HepG2 (cell line): ENCODE data around the gene NGF. TPM values are rescaled to one million over a fixed set of nuclear protein-coding genes. Genes with fewer than 3 reads are reported as not detected.

ENCODE experiments used
- ATAC-seq: fragments of 200-7000 bp; cut with Tn5 transposase; 3 replicates; pipeline ENCODE4 v1.9.1; 2020; ENCODE audit warnings: mild to moderate bottlenecking, moderate library complexity
- BruUV-seq: library from RNA; stranded (reverse); fragments of 400-500 nt; replicated peaks from 2 replicates; lab custom pipeline; 2021; lab: Mats Ljungman, UMichigan
- CTCF ChIA-PET: fragments of 300-600 bp; formaldehyde crosslinking; extraction: SDS; loops from one replicate; lab custom pipeline; 2021; ENCODE audit warnings: low total read pairs, inconsistent platforms, low intra/inter-chr PET ratio; lab: Yijun Ruan, JAX
- POLR2A ChIA-PET: fragments of 350-600 bp; sonication (Branson Sonifier 250); formaldehyde crosslinking; loops from one replicate; lab custom pipeline; 2020; ENCODE audit warnings: antibody characterized with exemption, inconsistent platforms; lab: Yijun Ruan, JAX
- DNase-seq: peaks from one replicate; pipeline ENCODE4 v3.0.0-alpha.2; 2015; ENCODE audit warnings: low spot score
- FAIRE-seq: peaks from 3 replicates; lab custom pipeline; 2011; peaks lifted over from hg19 to GRCh38; lab: Jason Lieb, UNC
- H2AFZ ChIP-seq: one replicate; pipeline ENCODE4 v1.6.1; 2011; ENCODE audit warnings: low read length, inconsistent platforms
- H3K27ac ChIP-seq: fragments of 300-600 bp; 3 replicates; pipeline ENCODE4 v1.8.0; 2011; ENCODE audit warnings: mixed run types, mild to moderate bottlenecking, mixed read lengths, low read length, inconsistent platforms; ENCODE audit not compliant: insufficient read depth; ENCODE audit errors: extremely low read length
- H3K27me3 ChIP-seq, 2 experiments: fragments of 200-600 bp in 1 of 2; 2 replicates in 1 of 2; 3 replicates in 1 of 2; pipeline versions ENCODE4 v1.6.0 to v1.8.0; 2011; ENCODE audit warnings: low read length in 2 of 2, mild to moderate bottlenecking in 2 of 2, moderate library complexity in 2 of 2, inconsistent platforms in 1 of 2; ENCODE audit not compliant: insufficient read depth in 2 of 2, control insufficient read depth in 1 of 2
- H3K36me3 ChIP-seq, 2 experiments: fragments of 200-600 bp in 1 of 2; replicated peaks in 1 of 2; 2 replicates in 1 of 2; 3 replicates in 1 of 2; pipeline versions ENCODE4 v1.5.1 to v1.8.0; 2011; ENCODE audit warnings: low read length in 2 of 2, inconsistent platforms in 1 of 2; ENCODE audit not compliant: insufficient read depth in 2 of 2, control insufficient read depth in 1 of 2
- H3K4me1 ChIP-seq: 2 replicates; pipeline ENCODE4 v1.5.1; 2012; ENCODE audit warnings: low read length, inconsistent platforms; ENCODE audit not compliant: insufficient read depth
- H3K4me2 ChIP-seq: 2 replicates; pipeline ENCODE4 v1.6.0; 2011; ENCODE audit warnings: low read depth, low read length, inconsistent platforms
- H3K4me3 ChIP-seq, 3 experiments: fragments of 200-600 bp in 1 of 3; sonication (generic), shearing (Covaris generic) in 1 of 3; replicated peaks in 1 of 3; 2 replicates each; pipeline ENCODE4 v1.5.1; 2011 to 2016; ENCODE audit warnings: low read length in 3 of 3, inconsistent platforms in 2 of 3, low read depth in 2 of 3, mild to moderate bottlenecking in 2 of 3, control low read depth in 1 of 3, mixed read lengths in 1 of 3; ENCODE audit not compliant: insufficient read depth in 1 of 3
- H3K79me2 ChIP-seq: one replicate; pipeline ENCODE4 v1.6.1; 2011; ENCODE audit warnings: low read length, inconsistent platforms; ENCODE audit not compliant: insufficient read depth
- H3K9ac ChIP-seq: 2 replicates; pipeline ENCODE4 v1.6.0; 2011; ENCODE audit warnings: mild to moderate bottlenecking, low read depth, low read length, inconsistent platforms; ENCODE audit not compliant: insufficient read depth
- H3K9me3 ChIP-seq: 2 replicates; pipeline ENCODE4 v1.5.1; 2012; ENCODE audit warnings: mild to moderate bottlenecking, low read length
- H4K20me1 ChIP-seq: 2 replicates; pipeline ENCODE4 v1.6.0; 2011; ENCODE audit warnings: inconsistent platforms, mild to moderate bottlenecking, low read length, moderate library complexity; ENCODE audit not compliant: insufficient read depth
- MAZ ChIP-seq, 2 experiments: sonication (generic) in 1 of 2; formaldehyde crosslinking in 1 of 2; IDR thresholded peaks; 2 replicates each; pipeline versions ENCODE4 v1.5.0 to v1.6.1; 2012 to 2020; ENCODE audit warnings: low read depth in 2 of 2, mild to moderate bottlenecking in 2 of 2, borderline replicate concordance in 1 of 2, improper control_type of control experiment in 1 of 2, low read length in 1 of 2, missing genetic modification reagents in 1 of 2, moderate library complexity in 1 of 2
- NPAS2 ChIP-seq: sonication (generic); formaldehyde crosslinking; IDR thresholded peaks from 2 replicates; pipeline ENCODE4 v1.8.0; 2022; ENCODE audit warnings: mild to moderate bottlenecking, missing genetic modification reagents, borderline replicate concordance
- NR2C2 ChIP-seq: sonication (generic); formaldehyde crosslinking; IDR thresholded peaks from 2 replicates; pipeline ENCODE4 v1.4.0; 2020; ENCODE audit warnings: missing genetic modification reagents, mild to moderate bottlenecking, moderate library complexity, borderline replicate concordance
- POGZ ChIP-seq: sonication (generic); formaldehyde crosslinking; IDR thresholded peaks from 2 replicates; pipeline ENCODE4 v1.4.0; 2020; ENCODE audit warnings: mild to moderate bottlenecking, missing genetic modification reagents
- SNAI1 ChIP-seq: sonication (generic); formaldehyde crosslinking; IDR thresholded peaks from 2 replicates; pipeline ENCODE4 v1.5.0; 2020; ENCODE audit warnings: mild to moderate bottlenecking, missing genetic modification reagents, borderline replicate concordance
- TOE1 ChIP-seq: sonication (generic); formaldehyde crosslinking; IDR thresholded peaks from 2 replicates; pipeline ENCODE4 v1.4.0; 2020; ENCODE audit warnings: mild to moderate bottlenecking, missing genetic modification reagents
- ZMAT3 ChIP-seq: sonication (generic); formaldehyde crosslinking; conservative IDR thresholded peaks from 2 replicates; pipeline ENCODE4 v1.7.0; 2021; ENCODE audit warnings: missing genetic modification reagents
- ZNF501 ChIP-seq: sonication (generic); formaldehyde crosslinking; IDR thresholded peaks from 2 replicates; pipeline ENCODE4 v1.5.1; 2020; ENCODE audit warnings: mild to moderate bottlenecking, moderate library complexity, missing genetic modification reagents
- ZNF530 ChIP-seq: sonication (generic); formaldehyde crosslinking; IDR thresholded peaks from 2 replicates; pipeline ENCODE4 v1.5.0; 2020; ENCODE audit warnings: low read depth, mild to moderate bottlenecking, missing genetic modification reagents
- ZNF558 ChIP-seq: sonication (generic); formaldehyde crosslinking; IDR thresholded peaks from 2 replicates; pipeline ENCODE4 v1.9.0; 2022; ENCODE audit warnings: mild to moderate bottlenecking, missing genetic modification reagents, borderline replicate concordance
- ZSCAN31 ChIP-seq: sonication (generic); formaldehyde crosslinking; IDR thresholded peaks from 2 replicates; pipeline ENCODE4 v1.5.0; 2020; ENCODE audit warnings: low read depth, mild to moderate bottlenecking, missing genetic modification reagents
- WGBS: methylation state at CpG from one replicate; pipeline ENCODE4 v1.1.6; 2017; ENCODE audit warnings: low lambda C conversion rate; 5-methylcytosine and 5-hydroxymethylcytosine counted together
- in situ Hi-C: cut with HindIII; loops from 2 replicates; pipeline ENCODE4 v1.10.0; 2017; ENCODE audit warnings: low pct_unique_long_range_greater_than_20kb; ENCODE audit not compliant: extremely low pct_ligation_motif_present
- intact Hi-C: fragments of 100-400 bp; cut with micrococcal nuclease; formaldehyde crosslinking; loops from one replicate; pipeline ENCODE4 v1.10.0; 2022; ENCODE audit not compliant: unreplicated experiment
- polyA plus RNA-seq, 8 experiments: library from polyadenylated mRNA; depleted of rRNA in 3 of 8; stranded (reverse) in 7 of 8; unstranded in 1 of 8; fragments of >200 nt; fragmentation: Illumina TruSeq in 4 of 8; extraction: Trizol in 4 of 8; gene quantifications; 2 replicates each; pipeline versions ENCODE4 v1.2.1 to v1.2.3, GENCODE V29; 2011 to 2016; ENCODE audit warnings: low read depth in 4 of 8, missing spikeins in 1 of 8, mixed read lengths in 1 of 8; ENCODE audit not compliant: insufficient read depth in 1 of 8
- total RNA-seq, 5 experiments: library from RNA; depleted of rRNA; stranded (reverse); fragments of >200 nt; fragmentation: Illumina TruSeq; extraction: Trizol; gene quantifications; 2 replicates each; pipeline ENCODE4 v1.2.3, GENCODE V29; 2016; ENCODE audit warnings: low read depth in 1 of 5
- TF ChIP-seq, protein P1 (sequence below): IDR thresholded peaks from 2 replicates; pipeline ENCODE4 v1.6.1; 2012; ENCODE audit warnings: inconsistent platforms
- TF ChIP-seq, protein P2 (sequence below): sonication (generic); formaldehyde crosslinking; IDR thresholded peaks from 2 replicates; pipeline ENCODE4 v1.8.0; 2022; ENCODE audit warnings: missing genetic modification reagents, low read depth, mild to moderate bottlenecking, borderline replicate concordance
- TF ChIP-seq, protein P3 (sequence below): IDR thresholded peaks from 2 replicates; pipeline ENCODE4 v1.6.1; 2016; ENCODE audit warnings: missing compliant biosample characterization, missing genetic modification reagents, borderline replicate concordance
- TF ChIP-seq, protein P4 (sequence below): sonication (generic); formaldehyde crosslinking; IDR thresholded peaks from 2 replicates; pipeline ENCODE4 v1.5.1; 2020; ENCODE audit warnings: missing genetic modification reagents, mild to moderate bottlenecking, borderline replicate concordance
- TF ChIP-seq, protein P5 (sequence below): sonication (generic); formaldehyde crosslinking; IDR thresholded peaks from 2 replicates; pipeline ENCODE4 v1.5.1; 2020; ENCODE audit warnings: mild to moderate bottlenecking, missing genetic modification reagents

NGF gene
- total and polyA plus RNA-seq, 2 of the 13 experiments (the other 11 are each of a cell fraction or from before 2014, with no cell fraction given): not detected

DNA sequence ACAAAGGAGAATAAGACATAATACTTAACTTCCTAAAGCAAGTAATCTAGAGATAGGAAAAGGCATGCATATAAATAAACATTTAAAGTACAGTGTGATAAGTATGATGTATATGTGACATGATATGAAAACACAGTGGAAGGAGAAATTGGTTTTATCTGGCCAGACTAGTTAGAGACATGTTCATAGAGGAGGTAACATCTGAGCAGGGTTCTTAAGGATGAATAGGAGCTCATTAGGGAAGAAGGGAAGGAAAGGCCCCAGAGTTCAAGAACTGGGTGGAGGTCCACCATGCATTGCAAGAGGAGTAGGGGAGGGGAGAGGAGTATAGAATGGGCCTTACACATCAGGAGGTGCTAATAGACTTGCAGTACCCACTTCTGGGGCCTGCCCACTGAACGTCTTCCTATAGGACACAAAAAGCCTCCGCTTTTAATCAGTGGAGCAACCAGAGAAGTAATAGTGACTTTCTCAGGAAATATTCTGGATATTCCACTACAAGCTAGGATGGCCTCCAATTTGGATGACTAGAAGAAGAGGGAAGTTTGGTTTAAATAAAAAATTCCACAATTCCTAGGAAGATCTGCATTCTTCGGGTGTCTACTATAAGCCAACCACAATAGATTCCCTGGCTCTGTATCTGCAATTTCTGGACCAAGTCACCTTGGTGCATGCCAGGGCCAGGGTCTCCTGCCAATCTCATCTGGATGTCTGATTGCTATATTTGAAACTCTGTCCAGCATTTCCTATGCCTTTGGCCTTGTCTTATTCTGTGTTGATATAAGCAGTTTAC, 41.9 kb downstream of the NGF start:
- Histone ChIP-seq H3K9me3 (no peaks in the 10 kb centered on the region), H3K4me3 (no peak overlapping the region), H3K9ac (no peak overlapping the region), H4K20me1 (no peaks in the 10 kb centered on the region), H3K79me2 (no peaks in the 10 kb centered on the region), H3K4me1 (no peaks in the 10 kb centered on the region), H3K27me3 (no peaks in the 10 kb centered on the region), H3K27ac (no peak overlapping the region), H2AFZ (no peak overlapping the region), H3K36me3 (no peaks in the 10 kb centered on the region), H3K4me2 (no peak overlapping the region)
- FAIRE-seq (no peak), ATAC-seq (no peak), DNase-seq (no peak)
- ChIA-PET CTCF (no interaction called here), POLR2A (no interaction called here)
- BruUV-seq: no TSS peak
- intact Hi-C loops: no loop called here
- in situ Hi-C loops: no loop called here
- 0% methylated on average over 3 of the region's 3 CpGs for WGBS
- TF ChIP-seq, protein P1, sequence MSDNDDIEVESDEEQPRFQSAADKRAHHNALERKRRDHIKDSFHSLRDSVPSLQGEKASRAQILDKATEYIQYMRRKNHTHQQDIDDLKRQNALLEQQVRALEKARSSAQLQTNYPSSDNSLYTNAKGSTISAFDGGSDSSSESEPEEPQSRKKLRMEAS: no peak
- TF ChIP-seq ZNF558 (CRISPR knock-in tag) (no peak), ZMAT3 (CRISPR knock-in tag) (no peak), ZSCAN31 (CRISPR knock-in tag) (no peak), MAZ (IDR thresholded peaks at IDR 0.05; ENCODE audit: borderline replicate concordance, low read depth, low read length) (no peak), MAZ (CRISPR knock-in tag; IDR thresholded peaks at IDR 0.05; ENCODE audit: low read depth) (no peak), SNAI1 (CRISPR knock-in tag) (no peak), POGZ (no peak), ZNF501 (no peak), NPAS2 (CRISPR knock-in tag) (no peak), TOE1 (CRISPR knock-in tag) (no peak), ZNF530 (no peak), NR2C2 (CRISPR knock-in tag) (no peak)
- TF ChIP-seq, protein P2, sequence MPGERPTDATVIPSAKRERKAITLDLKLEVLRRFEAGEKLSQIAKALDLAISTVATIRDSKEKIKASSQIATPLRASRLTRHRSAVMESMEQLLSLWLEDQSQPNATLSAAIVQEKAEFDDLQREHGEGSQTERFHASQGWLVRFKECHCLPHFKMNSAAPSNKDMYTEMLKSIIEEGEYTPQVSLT (CRISPR knock-in tag): no peak
- TF ChIP-seq, protein P3, sequence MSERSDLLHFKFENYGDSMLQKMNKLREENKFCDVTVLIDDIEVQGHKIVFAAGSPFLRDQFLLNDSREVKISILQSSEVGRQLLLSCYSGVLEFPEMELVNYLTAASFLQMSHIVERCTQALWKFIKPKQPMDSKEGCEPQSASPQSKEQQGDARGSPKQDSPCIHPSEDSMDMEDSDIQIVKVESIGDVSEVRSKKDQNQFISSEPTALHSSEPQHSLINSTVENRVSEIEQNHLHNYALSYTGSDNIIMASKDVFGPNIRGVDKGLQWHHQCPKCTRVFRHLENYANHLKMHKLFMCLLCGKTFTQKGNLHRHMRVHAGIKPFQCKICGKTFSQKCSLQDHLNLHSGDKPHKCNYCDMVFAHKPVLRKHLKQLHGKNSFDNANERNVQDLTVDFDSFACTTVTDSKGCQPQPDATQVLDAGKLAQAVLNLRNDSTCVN (CRISPR knock-in tag): no peak
- TF ChIP-seq, protein P4, sequence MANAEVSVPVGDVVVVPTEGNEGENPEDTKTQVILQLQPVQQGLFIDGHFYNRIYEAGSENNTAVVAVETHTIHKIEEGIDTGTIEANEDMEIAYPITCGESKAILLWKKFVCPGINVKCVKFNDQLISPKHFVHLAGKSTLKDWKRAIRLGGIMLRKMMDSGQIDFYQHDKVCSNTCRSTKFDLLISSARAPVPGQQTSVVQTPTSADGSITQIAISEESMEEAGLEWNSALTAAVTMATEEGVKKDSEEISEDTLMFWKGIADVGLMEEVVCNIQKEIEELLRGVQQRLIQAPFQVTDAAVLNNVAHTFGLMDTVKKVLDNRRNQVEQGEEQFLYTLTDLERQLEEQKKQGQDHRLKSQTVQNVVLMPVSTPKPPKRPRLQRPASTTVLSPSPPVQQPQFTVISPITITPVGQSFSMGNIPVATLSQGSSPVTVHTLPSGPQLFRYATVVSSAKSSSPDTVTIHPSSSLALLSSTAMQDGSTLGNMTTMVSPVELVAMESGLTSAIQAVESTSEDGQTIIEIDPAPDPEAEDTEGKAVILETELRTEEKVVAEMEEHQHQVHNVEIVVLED (CRISPR knock-in tag): no peak
- TF ChIP-seq, protein P5, sequence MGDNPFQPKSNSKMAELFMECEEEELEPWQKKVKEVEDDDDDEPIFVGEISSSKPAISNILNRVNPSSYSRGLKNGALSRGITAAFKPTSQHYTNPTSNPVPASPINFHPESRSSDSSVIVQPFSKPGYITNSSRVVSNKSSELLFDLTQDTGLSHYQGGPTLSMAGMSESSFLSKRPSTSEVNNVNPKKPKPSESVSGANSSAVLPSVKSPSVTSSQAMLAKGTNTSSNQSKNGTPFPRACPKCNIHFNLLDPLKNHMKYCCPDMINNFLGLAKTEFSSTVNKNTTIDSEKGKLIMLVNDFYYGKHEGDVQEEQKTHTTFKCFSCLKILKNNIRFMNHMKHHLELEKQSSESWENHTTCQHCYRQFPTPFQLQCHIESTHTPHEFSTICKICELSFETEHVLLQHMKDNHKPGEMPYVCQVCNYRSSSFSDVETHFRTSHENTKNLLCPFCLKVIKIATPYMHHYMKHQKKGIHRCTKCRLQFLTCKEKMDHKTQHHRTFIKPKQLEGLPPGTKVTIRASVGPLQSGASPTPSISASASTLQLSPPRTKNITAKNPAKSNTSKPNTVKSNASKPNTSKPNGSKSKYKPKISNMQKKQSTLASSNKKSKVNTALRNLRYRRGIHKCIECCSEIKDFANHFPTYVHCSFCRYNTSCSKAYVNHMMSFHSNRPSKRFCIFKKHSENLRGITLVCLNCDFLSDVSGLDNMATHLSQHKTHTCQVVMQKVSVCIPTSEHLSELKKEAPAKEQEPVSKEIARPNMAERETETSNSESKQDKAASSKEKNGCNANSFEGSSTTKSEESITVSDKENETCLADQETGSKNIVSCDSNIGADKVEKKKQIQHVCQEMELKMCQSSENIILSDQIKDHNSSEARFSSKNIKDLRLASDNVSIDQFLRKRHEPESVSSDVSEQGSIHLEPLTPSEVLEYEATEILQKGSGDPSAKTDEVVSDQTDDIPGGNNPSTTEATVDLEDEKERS (CRISPR knock-in tag): no peak
